HL-60 (cell line): ENCODE measurements around the gene S100B.

Source experiments
- DNase-seq, 2 experiments: peaks; one replicate each; pipeline ENCODE4 v3.0.0-alpha.2; 2010 to 2020; ENCODE audit warnings: low read depth in 1 of 2, low spot score in 1 of 2
- H3K27ac ChIP-seq: fragments of 250-450 bp; sonication (Bioruptor Pico); replicated peaks from 2 replicates; pipeline ENCODE4 v1.5.1; 2020; ENCODE audit warnings: mild to moderate bottlenecking, moderate library complexity
- H3K27me3 ChIP-seq: fragments of 250-450 bp; sonication (Bioruptor Pico); 2 replicates; pipeline ENCODE4 v1.5.1; 2021; ENCODE audit warnings: mild to moderate bottlenecking, moderate library complexity; ENCODE audit not compliant: insufficient read depth, poor library complexity, severe bottlenecking
- H3K4me3 ChIP-seq: replicated peaks from 2 replicates; pipeline ENCODE4 v1.5.1; 2011; ENCODE audit warnings: mild to moderate bottlenecking, control low read depth, low read length; ENCODE audit not compliant: insufficient read depth
- GABPA ChIP-seq: IDR thresholded peaks from 2 replicates; pipeline ENCODE4 v1.6.1; 2012; ENCODE audit warnings: low read depth
- POLR2AphosphoS5 ChIP-seq: IDR thresholded peaks from 2 replicates; pipeline ENCODE4 v1.6.1; 2012; ENCODE audit warnings: low read depth
- SPI1 ChIP-seq: IDR thresholded peaks from 2 replicates; pipeline ENCODE4 v1.6.1; 2012; ENCODE audit warnings: low read depth, mild to moderate bottlenecking, borderline replicate concordance
- TF ChIP-seq, protein P1 (sequence below): IDR thresholded peaks from one replicate; pipeline ENCODE4 v1.5.1; 2011; ENCODE audit warnings: low read length, control low read depth, inconsistent platforms; ENCODE audit not compliant: insufficient read depth
- TF ChIP-seq, protein P2 (sequence below): IDR thresholded peaks from 2 replicates; pipeline ENCODE4 v1.6.1; 2012; ENCODE audit warnings: low read depth; ENCODE audit not compliant: insufficient replicate concordance

S100B gene

DNA sequence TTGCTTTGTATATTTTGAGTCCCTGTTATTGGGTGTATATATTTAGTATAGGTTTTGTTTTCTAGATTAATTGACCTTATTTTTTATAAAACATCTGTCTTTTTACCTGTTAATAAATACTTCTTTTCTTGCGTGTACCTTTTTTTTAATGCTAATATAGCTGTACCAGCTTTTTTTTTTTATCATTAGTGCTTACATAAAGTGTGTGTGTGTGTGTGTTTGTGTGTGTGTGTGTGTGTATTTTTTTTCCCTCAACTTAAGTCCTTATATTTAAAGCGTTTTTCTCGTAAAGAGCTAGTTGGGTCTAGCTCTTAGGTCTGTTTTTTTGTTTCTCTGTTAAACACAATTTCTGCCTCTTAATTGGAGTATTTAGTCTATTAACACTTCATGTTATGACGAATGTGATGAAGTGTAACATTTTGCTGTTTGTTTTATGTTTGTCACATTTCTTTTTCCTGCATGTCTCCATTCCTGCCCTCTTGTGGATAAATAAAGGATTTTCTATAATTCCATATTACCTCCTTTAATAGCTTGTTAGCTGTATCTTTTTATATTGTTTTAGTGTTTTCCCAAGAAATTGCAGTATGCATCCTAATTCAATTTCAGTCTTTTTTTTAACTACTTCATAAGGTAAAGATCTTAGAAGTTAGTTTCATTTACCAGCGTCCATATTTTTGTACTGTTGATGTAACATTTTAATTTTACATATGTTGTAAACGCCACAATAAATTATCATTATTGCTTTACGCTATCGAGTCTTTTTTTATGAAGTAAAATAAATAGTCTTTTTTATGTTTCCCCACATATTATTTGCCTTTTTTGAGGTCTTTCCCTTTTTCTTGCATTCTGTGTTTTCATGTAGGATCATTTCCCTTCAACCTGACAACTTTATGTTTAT is 34.9 kb upstream of the S100B start:
- Histone ChIP-seq H3K27me3 (no peaks in the 10 kb centered on the region), H3K27ac (no peak overlapping the region), H3K4me3 (no peak overlapping the region)
- TF ChIP-seq, protein P1, sequence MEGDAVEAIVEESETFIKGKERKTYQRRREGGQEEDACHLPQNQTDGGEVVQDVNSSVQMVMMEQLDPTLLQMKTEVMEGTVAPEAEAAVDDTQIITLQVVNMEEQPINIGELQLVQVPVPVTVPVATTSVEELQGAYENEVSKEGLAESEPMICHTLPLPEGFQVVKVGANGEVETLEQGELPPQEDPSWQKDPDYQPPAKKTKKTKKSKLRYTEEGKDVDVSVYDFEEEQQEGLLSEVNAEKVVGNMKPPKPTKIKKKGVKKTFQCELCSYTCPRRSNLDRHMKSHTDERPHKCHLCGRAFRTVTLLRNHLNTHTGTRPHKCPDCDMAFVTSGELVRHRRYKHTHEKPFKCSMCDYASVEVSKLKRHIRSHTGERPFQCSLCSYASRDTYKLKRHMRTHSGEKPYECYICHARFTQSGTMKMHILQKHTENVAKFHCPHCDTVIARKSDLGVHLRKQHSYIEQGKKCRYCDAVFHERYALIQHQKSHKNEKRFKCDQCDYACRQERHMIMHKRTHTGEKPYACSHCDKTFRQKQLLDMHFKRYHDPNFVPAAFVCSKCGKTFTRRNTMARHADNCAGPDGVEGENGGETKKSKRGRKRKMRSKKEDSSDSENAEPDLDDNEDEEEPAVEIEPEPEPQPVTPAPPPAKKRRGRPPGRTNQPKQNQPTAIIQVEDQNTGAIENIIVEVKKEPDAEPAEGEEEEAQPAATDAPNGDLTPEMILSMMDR: peak; percentile 2
- TF ChIP-seq SPI1: no peak
- DNase-seq: no peak

DNA sequence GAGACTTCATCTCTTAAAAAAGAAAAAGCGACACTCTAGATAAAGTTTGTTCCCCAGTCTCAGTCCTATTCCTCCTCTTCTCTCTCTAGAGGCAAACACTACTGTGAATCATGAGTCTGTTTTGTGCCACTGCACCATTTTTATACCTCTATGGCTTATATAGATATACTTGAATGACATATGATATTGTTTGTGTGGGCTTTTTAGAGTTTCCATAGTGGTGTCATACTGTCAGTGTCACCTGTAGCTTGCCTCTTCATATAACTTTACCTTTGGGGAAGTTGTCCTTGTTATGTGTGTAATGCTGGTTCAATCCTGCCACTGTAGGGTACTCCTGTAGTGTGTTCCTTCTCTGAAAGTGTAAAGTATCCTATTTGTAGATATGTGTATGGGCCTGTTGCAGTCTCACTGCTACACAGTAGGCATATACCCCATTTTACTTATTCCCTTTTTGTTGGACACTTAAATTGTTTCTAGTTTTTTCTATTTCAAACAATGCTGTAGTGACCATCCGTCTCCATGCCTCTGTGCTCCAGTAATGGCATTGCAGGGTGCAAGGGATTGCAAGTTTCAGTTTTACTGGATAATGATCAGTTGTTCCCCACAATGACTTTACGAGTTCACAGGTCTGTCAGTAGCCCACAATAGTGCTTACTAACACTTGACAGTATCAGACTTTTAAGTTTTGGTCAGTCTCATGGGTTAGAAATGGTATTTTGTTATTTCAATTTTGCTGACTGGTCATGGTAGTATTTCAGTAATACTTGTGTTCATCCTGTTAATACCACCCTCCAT is 33.3 kb upstream of the S100B start:
- H3K4me3 ChIP-seq: no peak overlapping the region
- no peak overlapping the region for H3K27ac ChIP-seq
- no peak for DNase-seq

DNA sequence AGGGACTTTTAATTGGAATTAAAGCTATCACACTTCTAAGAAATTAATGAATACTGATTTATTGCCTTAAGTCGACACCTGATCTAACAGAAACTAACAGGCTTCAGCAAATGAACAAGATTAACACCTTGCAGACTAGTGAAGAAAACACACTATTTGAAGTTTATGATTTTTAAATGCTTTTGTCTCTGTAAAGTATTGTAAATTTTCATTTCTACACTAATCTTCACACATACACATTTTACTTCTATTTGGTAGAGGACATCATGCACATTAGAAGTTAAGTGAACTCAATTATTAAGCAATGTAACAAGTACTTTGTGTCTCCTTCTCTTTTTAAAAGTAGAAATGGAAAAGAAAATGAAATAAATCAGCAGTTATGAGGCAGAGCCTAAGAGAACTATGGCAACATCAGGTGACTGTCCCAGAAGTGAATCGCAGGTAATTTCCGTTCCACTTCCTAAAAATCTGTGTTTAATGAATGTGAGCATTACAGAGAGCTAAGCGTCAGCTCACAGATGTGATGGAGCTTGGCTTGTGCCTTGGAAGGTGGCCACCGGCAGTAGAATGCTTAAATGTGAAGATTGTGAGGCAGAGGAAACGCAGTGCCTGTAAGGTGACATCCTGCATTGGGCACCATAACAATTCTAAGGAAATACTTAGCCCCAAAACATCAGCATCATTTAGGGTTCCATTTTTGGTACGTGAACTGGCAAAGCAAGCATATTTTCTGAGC is 31.8 kb upstream of the S100B start:
- DNase-seq: no peak
- Histone ChIP-seq H3K27ac (peak overlapping the region; percentile 99; the same call in 1 of the 2 replicates), H3K4me3 (no peak overlapping the region; the same call in 1 of the 2 replicates), H3K27me3 (no peaks in the 10 kb centered on the region)
- TF ChIP-seq SPI1 (no peak), GABPA (no peak), POLR2AphosphoS5 (no peak)
- TF ChIP-seq, protein P2, sequence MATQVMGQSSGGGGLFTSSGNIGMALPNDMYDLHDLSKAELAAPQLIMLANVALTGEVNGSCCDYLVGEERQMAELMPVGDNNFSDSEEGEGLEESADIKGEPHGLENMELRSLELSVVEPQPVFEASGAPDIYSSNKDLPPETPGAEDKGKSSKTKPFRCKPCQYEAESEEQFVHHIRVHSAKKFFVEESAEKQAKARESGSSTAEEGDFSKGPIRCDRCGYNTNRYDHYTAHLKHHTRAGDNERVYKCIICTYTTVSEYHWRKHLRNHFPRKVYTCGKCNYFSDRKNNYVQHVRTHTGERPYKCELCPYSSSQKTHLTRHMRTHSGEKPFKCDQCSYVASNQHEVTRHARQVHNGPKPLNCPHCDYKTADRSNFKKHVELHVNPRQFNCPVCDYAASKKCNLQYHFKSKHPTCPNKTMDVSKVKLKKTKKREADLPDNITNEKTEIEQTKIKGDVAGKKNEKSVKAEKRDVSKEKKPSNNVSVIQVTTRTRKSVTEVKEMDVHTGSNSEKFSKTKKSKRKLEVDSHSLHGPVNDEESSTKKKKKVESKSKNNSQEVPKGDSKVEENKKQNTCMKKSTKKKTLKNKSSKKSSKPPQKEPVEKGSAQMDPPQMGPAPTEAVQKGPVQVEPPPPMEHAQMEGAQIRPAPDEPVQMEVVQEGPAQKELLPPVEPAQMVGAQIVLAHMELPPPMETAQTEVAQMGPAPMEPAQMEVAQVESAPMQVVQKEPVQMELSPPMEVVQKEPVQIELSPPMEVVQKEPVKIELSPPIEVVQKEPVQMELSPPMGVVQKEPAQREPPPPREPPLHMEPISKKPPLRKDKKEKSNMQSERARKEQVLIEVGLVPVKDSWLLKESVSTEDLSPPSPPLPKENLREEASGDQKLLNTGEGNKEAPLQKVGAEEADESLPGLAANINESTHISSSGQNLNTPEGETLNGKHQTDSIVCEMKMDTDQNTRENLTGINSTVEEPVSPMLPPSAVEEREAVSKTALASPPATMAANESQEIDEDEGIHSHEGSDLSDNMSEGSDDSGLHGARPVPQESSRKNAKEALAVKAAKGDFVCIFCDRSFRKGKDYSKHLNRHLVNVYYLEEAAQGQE: no peak
- TF ChIP-seq, protein P1: no peak

More for the DNA sequence above, 33.3 kb upstream of the S100B start:
- TF ChIP-seq, protein P2: no peak
- no peak for TF ChIP-seq GABPA
- TF ChIP-seq POLR2AphosphoS5: no peak
- TF ChIP-seq, protein P1: no peak
- no peak for TF ChIP-seq SPI1
- H3K27me3 ChIP-seq: no peaks in the 10 kb centered on the region
